ENCODE measurements around the gene NT5C. TPM values are rescaled to one million over a fixed set of nuclear protein-coding genes. Genes with fewer than 3 reads are reported as not detected.
"Not testable (repeated sequence)": the region's sequence is repeated elsewhere in the genome, so short reads cannot be mapped to it uniquely, and the experiment has no call there.

The NT5C gene
- total RNA-seq, 1 experiment from 2014 or later = 38.6 TPM

GRCh38 chr17:75128694-75129505, 2.6 kb downstream of the NT5C start:
- DNase-seq = no peak
- H2AFZ ChIP-seq = no peak overlapping the region
- ChIA-PET POLR2A (ENCODE audit: unreplicated experiment) (interaction anchor here (0.7 kb wide), 1 partner anchor 38 kb away, joined by 4 read pairs; no protein-coding TSS in a partner anchor), CTCF (interaction anchor here (0.6 kb wide), 2 partner anchors 24 to 77 kb away, joined by 3 read pairs; no protein-coding TSS in a partner anchor)
- no peak overlapping the region for H3K4me2 ChIP-seq
- H3K9me3 ChIP-seq (ENCODE audit: insufficient read depth, low read depth) = no peaks in the 10 kb centered on the region
- no peak for TF ChIP-seq EZH2 (IDR thresholded peaks at IDR 0.05; ENCODE audit: low read depth)
- no peak for TF ChIP-seq CTCF (conservative IDR thresholded peaks at IDR 0.05)
- BruUV-seq (replicated peaks) = no TSS peak
- H4K20me1 ChIP-seq (ENCODE audit: insufficient read depth) = no peaks in the 10 kb centered on the region; the same call in 1 of the 2 replicates
- H3K9me2 ChIP-seq (ENCODE audit: insufficient read depth) = no peaks in the 10 kb centered on the region
- H3K36me3 ChIP-seq (ENCODE audit: low read depth) = no peaks in the 10 kb centered on the region
- H3K27ac ChIP-seq = no peak overlapping the region
- peaks cover 41% of the 10 kb centered on the region for H3K79me2 ChIP-seq (ENCODE audit: low read depth)
- peaks cover 71% of the 10 kb centered on the region for H3F3A ChIP-seq (ENCODE audit: insufficient read depth, low read depth)
- H3K4me1 ChIP-seq (replicated peaks; ENCODE audit: insufficient read depth) = peaks cover 39% of the 10 kb centered on the region
- no peaks in the 10 kb centered on the region for H3K27me3 ChIP-seq (ENCODE audit: insufficient read depth, low read depth)
- H3K4me3 ChIP-seq = no peak overlapping the region
- intact Hi-C loops (cut with micrococcal nuclease; ENCODE audit: unreplicated experiment) = no loop called here

GRCh38 chr17:75127936-75128335, 3.6 kb downstream of the NT5C start:
- BruUV-seq (replicated peaks); intact Hi-C loops (cut with micrococcal nuclease; ENCODE audit: unreplicated experiment); H3K27me3 ChIP-seq (ENCODE audit: insufficient read depth, low read depth); H3K36me3 ChIP-seq (ENCODE audit: low read depth); H3K4me3 ChIP-seq; H3K4me2 ChIP-seq; H3K9me2 ChIP-seq (ENCODE audit: insufficient read depth); H3K9me3 ChIP-seq (ENCODE audit: insufficient read depth, low read depth); H2AFZ ChIP-seq; H4K20me1 ChIP-seq (ENCODE audit: insufficient read depth); DNase-seq: not testable (repeated sequence)
- peaks cover 41% of the 10 kb centered on the region for H3K4me1 ChIP-seq (replicated peaks; ENCODE audit: insufficient read depth)
- H3K27ac ChIP-seq = peak overlapping the region; percentile 21; the same call in 1 of the 2 replicates
- ChIA-PET POLR2A (ENCODE audit: unreplicated experiment) (interaction anchor here (0.7 kb wide), 1 partner anchor 39 kb away, joined by 4 read pairs; no protein-coding TSS in a partner anchor), CTCF (interaction anchor here (0.6 kb wide), 1 partner anchor 23 kb away, joined by 3 read pairs; no protein-coding TSS in a partner anchor)
- peaks cover 41% of the 10 kb centered on the region for H3K79me2 ChIP-seq (ENCODE audit: low read depth)
- peaks cover 69% of the 10 kb centered on the region for H3F3A ChIP-seq (ENCODE audit: insufficient read depth, low read depth)

GRCh38 chr17:75126954-75127353, 4.6 kb downstream of the NT5C start:
- H3K4me1 ChIP-seq (replicated peaks; ENCODE audit: insufficient read depth) = peaks cover 43% of the 10 kb centered on the region
- intact Hi-C loops (cut with micrococcal nuclease; ENCODE audit: unreplicated experiment) = no loop called here

More at GRCh38 chr17:75126954-75127353, 4.6 kb downstream of the NT5C start:
- Histone ChIP-seq H3K9me2 (ENCODE audit: insufficient read depth) (no peaks in the 10 kb centered on the region), H3K4me3 (no peak overlapping the region), H3K9me3 (ENCODE audit: insufficient read depth, low read depth) (no peaks in the 10 kb centered on the region), H3K36me3 (ENCODE audit: low read depth) (no peaks in the 10 kb centered on the region), H2AFZ (no peak overlapping the region), H3K27ac (no peak overlapping the region), H3K27me3 (ENCODE audit: insufficient read depth, low read depth) (no peaks in the 10 kb centered on the region), H3K79me2 (ENCODE audit: low read depth) (peaks cover 34% of the 10 kb centered on the region), H4K20me1 (ENCODE audit: insufficient read depth) (no peaks in the 10 kb centered on the region; the same call in 1 of the 2 replicates), H3F3A (ENCODE audit: insufficient read depth, low read depth) (peaks cover 68% of the 10 kb centered on the region), H3K4me2 (no peak overlapping the region)
- BruUV-seq (replicated peaks) = no TSS peak
- DNase-seq = no peak
- ChIA-PET CTCF (no interaction called here), POLR2A (ENCODE audit: unreplicated experiment) (interaction anchor here (0.6 kb wide), 1 partner anchor 33 kb away, joined by 12 read pairs; no protein-coding TSS in a partner anchor)
- TF ChIP-seq EZH2 (IDR thresholded peaks at IDR 0.05; ENCODE audit: low read depth) = no peak
- no peak for TF ChIP-seq CTCF (conservative IDR thresholded peaks at IDR 0.05)
